GM21737 (cell line): Measurements from ENCODE around the gene FHAD1.
"Not testable (repeated sequence)": the region's sequence is repeated elsewhere in the genome, so short reads cannot be mapped to it uniquely, and the experiment has no call there.

Experiments
- ATAC-seq: cut with Tn5 transposase; IDR thresholded peaks from one replicate; pipeline ENCODE4 v1.9.1; 2021; ENCODE audit warnings: mild to moderate bottlenecking, moderate library complexity; ENCODE audit not compliant: unreplicated experiment

The FHAD1 gene

DNA sequence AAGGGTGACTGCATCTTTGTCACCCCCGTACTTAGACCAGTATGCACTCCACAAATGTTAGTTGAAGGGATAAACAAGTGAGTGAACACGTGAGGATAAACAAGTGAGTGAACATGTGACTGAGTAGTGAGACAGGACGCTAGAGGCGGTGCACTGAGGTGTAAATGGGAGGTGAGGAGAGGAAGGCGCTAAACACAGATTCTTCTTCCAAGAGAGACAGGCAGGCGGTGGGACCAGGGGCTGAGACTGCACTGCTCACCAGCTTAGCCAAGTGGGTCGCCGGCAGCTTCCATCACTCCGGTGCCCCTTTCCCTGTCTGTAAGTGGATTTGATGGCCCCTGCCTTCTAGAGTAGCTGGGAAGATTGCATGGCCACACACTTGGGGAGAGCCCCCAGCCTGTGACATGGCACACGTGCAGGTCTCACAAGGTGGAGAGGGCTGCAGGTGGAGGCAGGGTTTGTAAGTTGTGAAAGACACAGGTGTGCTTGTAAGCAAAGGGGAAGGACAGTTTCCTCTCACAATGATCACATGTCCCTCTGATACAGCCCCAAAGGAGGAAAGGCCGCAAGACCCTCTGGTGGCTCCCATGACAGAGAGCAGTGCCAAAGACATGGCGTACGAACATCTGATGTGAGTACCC lies 115.2 kb downstream of the FHAD1 start:
- ATAC-seq = no peak

DNA sequence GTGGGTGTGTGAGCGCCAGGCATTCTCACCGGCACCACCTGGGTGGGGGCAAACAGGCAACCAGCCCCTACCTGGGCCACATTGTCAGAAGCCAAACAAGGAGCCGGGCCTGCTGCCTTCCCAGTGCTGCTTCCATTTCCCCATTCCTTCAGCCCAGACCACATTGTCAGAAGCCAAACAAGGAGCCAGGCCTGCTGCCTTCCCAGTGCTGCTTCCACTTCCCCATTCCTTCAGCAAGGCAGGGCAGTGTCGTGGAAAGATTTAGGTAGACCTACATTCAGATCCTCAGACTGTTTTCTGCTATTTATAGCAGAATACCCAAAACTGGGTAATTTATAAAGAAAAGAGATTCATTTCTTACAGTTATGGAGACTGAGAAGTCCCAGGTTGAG lies 115.7 kb downstream of the FHAD1 start:
- ATAC-seq = no peak

DNA sequence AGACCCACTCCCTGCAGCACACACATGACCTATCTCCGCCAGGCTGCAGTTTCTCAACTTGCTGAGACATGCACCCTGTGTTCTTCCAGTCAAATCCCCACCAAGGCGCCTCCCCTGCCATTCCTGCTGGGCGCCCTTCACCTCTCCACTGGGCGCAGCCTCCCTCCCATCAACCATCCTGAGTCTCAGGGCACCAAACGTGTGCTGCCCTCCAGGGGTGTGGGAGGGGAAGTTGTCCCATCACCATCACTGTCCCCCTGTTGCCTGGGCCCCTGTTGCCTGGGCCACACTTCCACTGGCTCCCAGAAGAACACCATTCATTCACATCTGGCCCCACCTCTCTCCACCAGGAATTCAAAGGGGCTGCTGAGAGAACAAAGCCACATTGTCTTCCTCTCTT lies 117.7 kb downstream of the FHAD1 start:
- ATAC-seq = no peak

DNA sequence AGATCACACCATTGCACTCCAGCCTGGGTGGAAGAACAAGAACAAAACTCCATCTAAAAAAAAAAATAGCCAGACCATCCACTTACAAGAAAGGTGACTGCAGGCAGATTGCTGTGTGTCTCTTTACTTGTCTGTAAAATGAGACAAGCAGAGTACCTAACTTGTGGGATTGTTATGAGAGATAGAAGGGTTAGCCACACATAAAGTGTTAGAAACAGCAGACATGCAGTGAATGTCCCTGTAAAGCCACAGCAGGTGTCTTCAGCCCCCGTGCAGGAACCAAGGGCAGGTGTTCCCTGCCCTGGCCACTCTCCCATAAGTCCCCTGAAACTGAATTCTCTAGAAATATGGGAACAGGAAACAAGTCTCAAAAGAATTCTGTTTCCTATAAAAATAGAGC lies 121.9 kb downstream of the FHAD1 start:
- no peak for ATAC-seq

DNA sequence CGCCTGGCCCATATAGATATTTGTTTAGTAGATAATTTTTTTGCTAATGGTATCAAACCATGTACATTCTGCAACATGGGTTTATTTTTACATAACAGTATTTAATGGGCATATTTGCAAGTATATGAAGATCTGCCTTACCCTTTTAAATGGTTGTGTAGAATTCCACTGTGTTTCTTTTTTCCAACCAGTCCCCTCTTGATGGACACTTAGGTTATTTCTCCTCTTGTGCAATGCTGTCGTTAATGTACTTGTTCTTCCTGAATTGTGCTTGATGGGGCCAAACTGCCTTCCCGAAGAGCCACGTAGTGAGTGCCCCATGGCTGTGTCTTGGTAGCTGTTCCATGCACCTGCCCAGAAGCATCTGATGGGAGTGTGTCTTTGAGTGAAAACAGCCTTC lies 123.2 kb downstream of the FHAD1 start:
- ATAC-seq = no peak

GRCh38 chr1:15370781-15371520 lies 123.9 kb downstream of the FHAD1 start:
- no peak for ATAC-seq

DNA sequence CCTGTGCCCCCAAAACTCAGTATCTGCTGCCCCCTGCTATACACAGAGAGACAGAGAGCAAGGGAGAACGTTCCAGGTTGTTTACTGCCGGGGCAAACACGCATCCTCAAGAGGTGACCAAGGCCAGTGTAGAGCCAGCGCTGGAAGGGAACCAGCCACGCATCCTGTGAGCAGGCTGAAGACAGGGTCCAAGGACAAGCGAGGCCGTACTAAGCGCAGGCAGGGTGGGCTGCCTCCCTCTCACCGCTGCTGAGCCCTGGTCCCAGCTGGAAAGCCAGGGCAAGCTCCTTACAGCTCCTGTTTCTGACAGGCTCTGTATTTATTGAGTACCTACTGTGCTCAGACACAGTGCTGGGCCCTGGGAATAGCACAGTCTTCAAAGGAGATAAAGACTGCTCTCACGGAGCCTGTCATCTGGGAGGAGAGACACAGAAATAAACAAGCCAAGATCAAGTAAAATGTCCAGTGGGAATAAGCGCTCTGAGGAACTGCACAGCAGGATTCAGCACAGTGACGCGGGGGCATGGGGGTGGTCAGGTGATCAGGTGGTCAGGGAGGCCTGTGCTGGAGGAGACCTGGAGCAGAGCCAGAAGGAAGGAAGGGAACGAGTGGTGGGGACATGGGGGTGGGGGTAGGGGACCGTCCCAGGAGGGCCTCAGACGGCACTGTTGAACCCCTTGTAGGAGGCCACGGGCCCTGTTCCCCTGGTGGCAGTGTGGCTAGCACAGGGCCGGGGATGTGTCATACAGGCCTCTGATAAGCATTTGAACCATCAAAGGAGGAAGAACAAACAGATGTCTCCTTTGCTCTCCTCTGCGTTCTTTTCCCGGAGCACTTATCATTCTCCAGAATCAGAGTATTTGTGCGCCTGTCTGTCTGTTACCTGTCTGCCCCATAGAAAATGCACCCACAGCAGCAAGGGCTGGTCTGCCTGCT lies 124.9 kb downstream of the FHAD1 start:
- no peak for ATAC-seq

GRCh38 chr1:15378729-15379128 lies 131.7 kb downstream of the FHAD1 start:
- no peak for ATAC-seq

DNA sequence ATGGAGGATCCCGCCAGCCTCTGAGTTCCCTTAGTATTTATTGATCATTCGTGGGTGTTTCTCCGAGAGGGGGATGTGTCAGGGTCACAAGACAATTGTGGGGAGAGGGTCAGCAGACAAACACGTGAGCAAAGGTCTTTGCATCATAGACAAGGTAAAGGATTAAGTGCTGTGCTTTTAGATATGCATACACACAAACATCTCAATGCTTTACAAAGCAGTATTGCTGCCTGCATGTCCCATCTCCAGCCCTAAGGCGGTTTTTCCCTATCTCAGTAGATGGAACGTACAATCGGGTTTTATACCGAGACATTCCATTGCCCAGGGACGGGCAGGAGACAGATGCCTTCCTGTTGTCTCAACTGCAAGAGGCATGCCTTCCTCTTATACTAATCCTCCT lies 132.1 kb downstream of the FHAD1 start:
- ATAC-seq = not testable (repeated sequence)

DNA sequence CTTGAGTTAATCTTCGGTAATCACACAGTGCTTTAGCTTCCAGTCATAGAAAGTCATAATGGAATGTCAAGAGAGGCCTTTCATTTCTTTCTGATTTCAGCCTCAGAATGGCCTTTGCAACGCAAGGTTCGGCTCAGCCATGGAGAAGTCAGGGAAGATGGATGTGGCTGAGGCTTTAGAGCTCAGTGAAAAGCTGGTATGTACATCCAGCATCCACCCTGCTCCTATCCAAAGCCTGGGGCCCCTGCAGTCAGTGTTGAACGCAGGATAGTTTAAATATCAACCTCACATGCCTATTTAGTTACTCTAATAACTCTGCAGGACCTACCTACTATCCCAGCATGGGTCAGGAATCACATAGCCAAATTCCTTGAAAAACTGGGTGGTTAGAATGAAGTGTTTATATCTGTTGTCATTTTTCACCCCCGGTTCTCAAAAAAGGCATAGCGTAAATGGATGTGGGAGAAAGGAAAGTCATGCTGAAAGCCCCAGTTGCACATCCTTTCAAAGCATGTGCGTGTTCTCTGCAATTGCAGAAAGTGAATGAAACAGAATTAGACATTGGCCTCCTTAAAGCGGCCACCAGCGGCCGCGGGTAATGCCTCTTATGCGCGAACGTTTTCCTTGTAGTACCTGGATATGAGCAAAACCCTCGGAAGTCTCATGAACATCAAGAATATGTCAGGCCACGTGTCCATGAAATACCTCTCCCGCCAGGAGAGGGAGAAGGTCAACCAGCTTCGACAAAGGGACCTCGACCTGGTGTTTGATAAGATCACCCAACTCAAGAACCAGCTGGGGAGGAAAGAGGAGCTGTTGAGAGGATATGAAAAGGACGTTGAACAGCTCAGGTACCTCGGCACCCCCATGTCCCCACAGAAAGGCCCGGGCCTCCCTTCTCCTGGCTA lies 133.8 kb downstream of the FHAD1 start:
- no peak for ATAC-seq

- no peak for ATAC-seq
Observed at GRCh38 chr1:15381805-15382204, 134.8 kb downstream of the FHAD1 start.

DNA sequence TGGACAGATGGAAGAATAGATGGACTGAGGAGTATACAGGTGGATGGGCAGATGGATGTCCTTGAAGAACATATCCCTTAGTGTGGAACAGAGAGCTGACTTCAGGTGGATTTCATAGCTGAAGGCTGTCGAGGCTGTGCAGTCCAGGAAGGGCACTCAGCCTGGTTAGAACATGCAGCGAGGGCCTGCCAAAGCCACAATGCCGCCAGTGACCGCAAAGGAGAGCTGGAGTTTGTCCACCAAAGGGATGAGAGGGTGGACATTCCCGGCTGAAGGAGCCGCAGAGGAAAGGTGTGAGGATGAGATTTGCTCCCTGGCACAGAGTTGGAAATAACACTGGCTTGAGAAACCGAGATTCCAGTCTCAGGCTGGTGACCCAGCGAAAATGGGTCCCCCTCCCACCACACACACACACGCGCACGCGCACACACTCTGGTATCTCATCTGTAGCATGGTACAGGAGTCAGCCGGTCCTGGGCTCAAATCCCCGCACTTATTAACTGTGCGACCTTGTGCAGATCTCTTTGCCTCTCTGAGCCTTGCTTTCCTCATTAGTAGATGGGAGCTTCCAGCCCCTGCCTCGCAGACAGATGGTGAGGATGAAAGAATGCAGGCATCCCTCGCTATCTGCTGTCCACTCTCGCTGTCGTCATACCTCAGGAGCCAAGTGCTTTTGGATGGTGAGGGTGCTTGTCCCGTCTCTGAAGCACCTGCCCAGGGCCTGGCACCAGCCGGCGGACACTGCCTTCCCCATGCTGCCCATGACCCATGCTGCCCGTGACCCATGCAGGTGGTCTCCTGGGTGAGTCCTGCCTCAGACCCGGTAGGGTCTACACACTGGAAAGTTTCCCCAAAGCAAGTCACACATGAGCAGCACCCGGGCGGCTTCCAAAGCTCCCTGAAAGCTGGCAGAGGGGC lies 135.8 kb downstream of the FHAD1 start:
- no peak for ATAC-seq

DNA sequence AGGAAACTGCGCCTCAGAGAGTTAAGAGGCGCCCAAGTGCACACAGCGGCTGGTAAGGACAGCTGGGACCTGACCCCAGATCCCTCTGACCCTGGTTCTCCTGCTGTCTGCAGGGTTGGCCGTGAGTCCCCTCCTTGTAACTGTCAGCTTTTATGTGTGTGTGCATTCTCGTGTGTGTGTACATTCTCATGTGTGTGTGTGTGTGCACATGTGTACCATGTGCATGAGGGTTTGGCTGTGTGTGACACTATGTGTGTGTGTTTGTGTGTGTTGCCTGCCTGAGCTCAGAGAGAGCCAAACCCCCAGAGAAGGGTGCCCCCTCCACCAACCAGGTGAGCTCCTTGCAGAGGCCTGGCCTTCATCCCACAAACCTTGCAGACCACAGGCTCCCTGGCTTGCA lies 136.8 kb downstream of the FHAD1 start:
- no peak for ATAC-seq

GRCh38 chr1:15384301-15384901 lies 137.4 kb downstream of the FHAD1 start:
- ATAC-seq = no peak

- no peak for ATAC-seq
Observed at GRCh38 chr1:15385420-15385819, 138.4 kb downstream of the FHAD1 start.

- no peak for ATAC-seq
Observed at GRCh38 chr1:15386164-15386749, 139.2 kb downstream of the FHAD1 start.

GRCh38 chr1:15388201-15388880 lies 141.3 kb downstream of the FHAD1 start:
- ATAC-seq = no peak

DNA sequence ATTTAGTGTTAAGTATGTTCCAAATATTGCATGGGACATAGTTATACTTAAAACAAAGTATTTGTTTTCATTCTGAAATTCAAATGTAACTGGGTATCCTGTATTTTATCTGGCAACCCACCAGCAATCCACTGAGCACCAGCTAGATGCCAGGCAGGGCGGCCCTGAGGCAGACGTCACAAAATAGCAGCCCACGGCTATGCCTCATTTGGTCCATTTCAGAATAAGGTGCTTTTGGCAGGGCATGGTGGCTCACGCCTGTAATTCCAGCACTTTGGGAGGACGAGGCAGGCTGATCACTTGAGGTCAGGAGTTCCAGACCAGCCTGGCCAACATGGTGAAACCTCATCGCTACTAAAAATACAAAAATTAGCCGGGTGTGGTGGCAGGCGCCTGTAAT lies 142.8 kb downstream of the FHAD1 start:
- ATAC-seq = not testable (repeated sequence)
